Measurements from ENCODE around the gene TMEM192.
"Not testable (repeated sequence)": the region's sequence is repeated elsewhere in the genome, so short reads cannot be mapped to it uniquely, and the experiment has no call there.

TMEM192 gene

DNA sequence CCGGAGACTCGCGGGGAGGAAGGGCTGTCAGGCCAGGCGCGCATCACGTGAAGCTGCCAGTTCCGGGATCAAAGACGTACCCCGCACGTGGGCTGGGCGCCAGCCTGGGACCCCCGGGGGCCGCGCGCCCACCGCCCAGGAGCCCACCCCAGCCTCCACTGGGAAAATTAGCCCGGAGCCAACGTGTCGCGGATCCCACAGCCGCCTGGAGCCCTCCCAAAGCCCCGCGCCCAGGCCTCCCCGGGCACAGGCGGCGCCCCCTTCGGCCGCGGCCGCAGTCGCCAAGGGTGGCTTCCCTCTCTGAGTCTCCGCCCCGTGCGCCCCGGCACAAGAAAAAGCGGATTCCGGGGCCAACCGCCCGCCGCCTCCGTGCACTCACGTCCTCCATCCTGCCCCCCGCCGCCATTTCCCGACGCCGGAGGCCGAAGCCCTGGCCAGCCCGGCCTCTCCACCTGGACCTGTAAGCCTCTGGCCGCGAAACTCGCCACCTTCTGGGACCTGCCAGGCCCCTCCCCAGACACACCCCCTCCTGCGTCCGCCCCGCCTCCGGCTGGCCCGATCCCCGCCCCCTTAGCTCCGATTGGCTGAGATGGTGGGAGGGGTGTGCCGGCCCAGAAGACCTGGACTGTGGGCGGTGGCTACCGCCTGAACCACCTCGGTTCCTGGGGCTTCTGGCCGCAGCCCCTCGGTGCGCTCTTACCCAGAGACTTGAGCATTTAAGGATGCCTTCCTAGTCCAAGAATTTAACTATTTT lies at the start of gene TMEM192:
Gene TMEM192, minus strand, starts transcription at position 493 of the 754 bp plus-strand sequence. Its CDS starts 87 bp downstream, at position 406.
- peak; percentile 74 to 97 (median 95) for DNase-seq

DNA sequence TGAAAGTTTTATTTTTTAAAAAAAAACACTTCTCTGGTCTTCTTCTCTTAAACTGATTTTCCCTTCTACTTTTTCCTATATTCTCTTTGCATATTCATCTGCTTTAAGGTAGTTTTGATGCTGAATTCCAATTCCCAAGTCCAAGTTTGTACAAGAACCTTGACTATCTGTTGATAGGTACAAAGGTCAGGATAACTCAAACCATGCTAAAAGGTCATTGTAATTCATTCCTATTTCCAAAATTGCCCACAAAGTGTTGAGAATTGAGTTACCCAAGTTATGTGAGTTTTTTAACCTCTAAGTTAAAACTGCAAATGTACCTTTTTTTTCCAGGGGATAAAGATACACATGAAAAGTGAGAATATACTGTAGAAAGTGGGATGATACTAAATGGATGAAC lies 46.1 kb upstream of the TMEM192 start:
- no peak for DNase-seq

DNA sequence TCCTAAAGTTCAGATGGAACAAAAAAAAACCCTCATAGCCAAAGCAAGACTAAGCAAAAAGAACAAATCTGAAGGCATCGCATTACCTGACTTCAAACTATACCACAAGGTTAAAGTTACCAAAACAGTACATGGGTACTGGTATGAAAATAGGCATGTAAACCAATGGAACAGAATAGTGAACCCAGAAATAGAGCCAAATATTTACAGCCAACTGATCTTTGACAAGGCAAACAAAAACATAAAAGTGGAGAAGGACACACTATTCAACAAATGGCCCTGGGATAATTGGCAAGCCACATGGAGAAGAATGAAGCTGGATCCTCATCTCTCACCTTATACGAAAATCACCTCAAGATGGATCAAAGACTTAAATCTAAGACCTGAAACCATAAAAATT lies 44.2 kb upstream of the TMEM192 start:
- no peak for DNase-seq

DNA sequence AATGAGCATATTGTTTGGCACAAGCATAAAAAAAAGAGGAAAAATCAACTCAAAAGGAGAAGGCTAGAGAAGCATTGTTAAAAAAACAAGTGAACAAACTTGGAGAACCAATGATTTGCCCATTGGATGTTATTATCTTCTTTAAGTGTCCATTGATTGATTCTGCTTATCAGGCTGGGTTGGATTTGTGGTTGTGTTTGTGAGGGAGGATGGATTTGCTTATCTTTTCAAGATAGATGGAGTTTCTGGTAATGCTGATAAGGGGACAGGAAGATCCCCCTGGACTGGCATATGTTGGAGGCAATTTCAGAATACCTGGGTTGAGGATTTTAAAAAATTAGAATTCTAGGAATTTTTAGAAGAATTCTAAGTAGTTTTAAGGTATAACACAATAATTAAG lies 41.8 kb upstream of the TMEM192 start:
- DNase-seq, result no peak

DNA sequence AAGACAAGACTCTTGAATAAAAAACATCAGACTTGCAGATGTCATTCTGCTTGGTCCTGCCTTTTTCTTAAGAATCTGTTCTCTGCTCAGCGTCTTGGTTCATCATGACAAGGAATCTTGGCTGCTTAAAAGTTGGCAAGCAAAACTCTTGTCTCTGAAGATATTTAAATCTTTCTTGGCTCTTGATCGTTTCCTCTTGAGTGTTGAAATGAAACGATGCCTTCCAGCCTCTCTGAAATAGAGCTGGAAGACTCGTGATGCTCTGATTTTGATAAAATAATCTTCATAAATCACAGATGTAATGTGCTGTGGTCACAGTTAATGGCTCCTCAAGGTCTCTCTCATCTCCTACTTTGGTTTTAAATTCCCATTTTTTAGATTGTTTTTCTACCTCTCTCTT lies 39.9 kb upstream of the TMEM192 start:
- no peak for DNase-seq

DNA sequence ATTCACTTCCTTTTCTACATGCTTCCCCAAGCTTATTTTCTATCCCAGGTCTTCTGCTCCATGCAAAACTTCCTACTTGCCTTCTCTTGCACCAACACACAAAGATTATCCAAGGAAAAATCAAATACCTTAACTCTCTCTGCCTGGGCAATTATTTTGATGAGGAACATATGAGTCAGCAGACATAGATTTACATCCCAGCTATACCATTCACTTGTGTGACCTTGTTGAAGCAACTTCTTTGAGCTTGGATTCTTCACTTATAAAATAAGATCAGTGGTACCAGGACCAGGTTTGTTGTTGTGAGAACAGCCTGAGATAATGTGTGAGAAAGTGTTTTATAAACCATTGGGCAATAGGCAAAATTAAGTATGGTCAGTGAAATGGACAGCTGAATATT lies 39.1 kb upstream of the TMEM192 start:
- no peak for DNase-seq

DNA sequence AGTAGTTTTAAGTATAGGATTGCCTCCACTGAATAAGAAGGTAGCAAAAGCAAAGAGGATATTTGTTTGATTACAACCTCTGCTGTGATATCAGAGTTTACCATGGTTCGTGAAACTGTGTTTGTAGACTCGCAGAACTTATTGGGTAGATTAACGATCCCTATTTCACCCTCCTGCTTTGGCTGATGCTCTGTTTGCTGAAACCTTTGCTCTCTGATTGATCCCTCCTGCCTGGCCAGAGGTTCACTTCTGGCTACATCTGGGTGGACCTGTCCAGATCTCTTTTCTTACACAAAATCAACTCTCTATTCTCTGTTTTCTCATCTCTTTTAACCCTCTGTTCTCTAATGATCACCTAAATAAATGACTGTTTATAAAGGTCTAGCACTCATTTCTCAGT lies 37.9 kb upstream of the TMEM192 start:
- no peak for DNase-seq

DNA sequence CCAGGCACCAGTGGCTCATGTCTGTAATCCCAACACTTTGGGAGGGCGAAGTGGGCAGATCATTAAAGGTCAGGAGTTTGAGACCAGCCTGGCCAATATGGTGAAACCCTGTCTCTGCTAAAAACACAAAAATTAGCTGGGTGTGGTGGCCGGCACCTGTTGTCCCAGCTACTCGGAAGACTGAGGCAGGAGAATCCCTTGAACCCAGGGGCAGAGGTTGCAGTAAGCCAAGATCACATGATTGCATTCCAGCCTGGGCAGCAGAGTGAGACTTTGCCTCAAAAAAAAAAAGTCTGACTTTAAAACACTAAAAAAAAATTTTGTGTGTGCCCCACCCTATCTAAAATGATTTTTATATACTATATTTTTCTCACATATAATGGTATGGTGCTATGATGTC lies 26.2 kb upstream of the TMEM192 start:
- DNase-seq, result no peak

DNA sequence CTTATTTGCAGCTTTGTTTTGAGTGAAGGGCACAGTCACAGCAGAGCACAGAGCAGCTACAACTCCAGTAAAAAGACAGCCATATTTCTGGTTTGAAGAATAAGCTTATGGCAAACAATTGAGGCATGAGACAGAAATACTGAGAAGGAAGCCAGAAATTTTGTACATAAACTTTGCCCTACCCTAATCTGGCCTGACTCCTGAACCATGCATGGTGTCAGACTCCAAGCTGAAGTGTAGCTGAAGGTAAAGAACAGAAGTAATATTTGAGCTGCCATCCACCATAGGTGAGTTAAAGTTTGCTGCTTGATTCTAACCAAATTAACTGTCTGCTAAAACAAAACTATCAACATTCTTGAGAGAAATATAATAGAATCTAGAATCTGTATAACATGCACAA lies 24.5 kb upstream of the TMEM192 start:
- DNase-seq, result no peak

DNA sequence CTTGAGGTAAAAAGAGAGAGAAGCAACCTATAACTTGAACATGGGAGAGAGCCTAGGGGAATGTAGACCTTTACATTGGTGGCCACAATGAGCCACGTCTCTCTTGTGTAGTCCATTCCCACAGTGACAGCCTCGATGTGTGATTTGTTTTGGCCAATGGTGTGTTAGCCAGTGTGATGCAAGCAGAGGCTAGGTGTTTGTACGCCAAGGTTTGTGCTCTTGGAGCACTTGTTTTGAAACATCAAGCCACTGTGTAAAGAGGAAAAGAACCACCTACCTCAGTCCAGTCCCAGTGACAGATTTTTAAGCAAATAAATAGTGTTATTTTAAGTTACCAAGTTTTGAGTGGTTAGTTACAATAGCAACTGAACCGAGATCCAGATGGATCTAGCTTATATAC lies 23.9 kb upstream of the TMEM192 start:
- DNase-seq, result no peak

DNA sequence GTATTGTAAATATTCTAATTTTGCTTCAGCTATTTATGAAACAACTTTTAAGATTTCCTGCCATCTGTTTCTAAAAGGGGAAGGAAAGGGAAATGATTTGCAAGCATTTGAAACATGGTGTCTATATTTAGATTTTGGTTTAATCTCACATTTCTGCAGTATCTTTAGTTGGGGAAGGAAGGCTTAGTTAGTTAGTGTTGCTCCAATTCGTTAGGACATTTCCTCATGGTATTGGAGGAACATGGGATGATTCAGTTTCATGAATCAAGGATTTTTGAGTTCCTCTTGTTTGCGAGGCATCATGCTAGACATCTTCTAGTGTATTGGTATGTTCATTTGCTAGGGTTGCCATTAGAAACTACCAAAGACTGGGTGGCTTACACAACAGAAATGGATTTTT lies 20.5 kb upstream of the TMEM192 start:
- no peak for DNase-seq

DNA sequence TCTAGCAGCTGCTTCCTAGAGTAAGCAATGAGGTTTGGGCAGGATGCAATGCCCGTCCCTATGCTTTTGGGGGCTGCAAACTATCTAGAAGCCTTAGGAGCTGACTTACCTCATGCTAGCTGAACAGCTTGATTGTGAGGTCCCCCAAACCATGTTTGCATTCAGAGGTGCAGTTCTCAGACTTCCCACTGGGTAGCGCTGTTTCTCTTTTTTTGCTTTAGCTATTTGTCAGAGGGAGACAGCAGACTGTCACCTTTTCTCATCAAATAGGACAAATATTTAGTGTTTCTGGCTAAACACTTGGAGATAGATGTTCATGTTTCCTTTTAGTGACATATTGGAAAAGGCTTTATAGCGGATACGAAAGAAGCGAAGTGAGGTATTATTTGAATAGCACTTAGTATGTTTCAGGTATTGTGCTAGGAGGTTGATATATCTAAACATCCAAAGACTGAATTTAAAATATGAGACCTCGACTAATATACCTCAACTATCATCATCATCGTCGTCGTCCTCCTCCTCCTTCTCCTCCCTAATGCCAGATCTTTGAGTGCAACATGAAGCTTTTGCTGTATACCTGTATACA lies 18.7 kb upstream of the TMEM192 start:
- peak; percentile 60 to 85 (median 68) for DNase-seq

DNA sequence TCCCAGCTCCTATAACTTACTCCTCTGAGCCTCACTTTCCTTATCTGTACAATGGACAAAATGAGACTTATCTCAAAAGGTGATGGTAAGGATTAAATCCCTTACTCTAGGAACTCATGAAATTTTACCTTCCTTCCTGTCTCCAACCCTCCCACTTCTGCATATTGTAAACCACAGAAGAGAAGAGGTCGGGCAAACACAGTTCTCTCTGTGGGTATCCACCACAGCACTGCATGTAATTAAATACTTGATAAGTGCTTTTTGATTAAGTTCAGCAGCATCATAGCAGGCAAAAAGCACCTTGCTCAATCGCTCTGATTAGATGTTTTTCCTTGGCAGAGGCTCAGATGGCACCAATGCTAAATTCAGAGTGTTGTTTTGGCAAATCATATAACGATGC lies 17.3 kb upstream of the TMEM192 start:
- DNase-seq, result no peak

DNA sequence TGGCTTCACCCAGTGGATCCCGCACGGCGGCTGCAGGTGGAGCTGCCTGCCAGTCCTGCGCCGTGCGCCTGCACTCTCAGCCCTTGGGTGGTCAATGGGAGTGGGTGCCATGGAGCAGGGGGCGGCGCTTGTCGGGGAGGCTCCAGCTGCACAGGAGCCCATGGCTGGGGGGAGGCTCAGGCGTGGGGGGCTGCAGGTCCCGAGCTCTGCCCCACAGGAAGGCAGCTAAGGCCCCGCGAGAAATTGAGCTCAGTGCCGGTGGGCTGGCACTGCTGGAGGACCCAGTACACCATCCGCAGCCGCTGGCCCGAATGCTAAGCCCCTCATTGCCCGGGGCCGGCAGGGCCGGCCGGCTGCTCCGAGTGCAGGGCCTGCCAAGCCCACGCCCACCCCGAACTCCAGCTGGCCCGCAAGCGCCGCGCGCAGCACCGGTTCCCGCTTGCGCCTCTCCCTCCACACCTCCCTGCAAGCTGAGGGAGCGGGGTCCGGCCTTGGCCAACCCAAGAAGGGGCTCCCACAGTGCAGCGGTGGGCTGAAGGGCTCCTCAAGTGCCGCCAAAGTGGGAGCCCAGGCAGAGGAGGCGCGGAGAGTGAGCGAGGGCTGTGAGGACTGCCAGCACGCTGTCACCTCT lies 13.3 kb upstream of the TMEM192 start:
- not testable (repeated sequence) for DNase-seq

DNA sequence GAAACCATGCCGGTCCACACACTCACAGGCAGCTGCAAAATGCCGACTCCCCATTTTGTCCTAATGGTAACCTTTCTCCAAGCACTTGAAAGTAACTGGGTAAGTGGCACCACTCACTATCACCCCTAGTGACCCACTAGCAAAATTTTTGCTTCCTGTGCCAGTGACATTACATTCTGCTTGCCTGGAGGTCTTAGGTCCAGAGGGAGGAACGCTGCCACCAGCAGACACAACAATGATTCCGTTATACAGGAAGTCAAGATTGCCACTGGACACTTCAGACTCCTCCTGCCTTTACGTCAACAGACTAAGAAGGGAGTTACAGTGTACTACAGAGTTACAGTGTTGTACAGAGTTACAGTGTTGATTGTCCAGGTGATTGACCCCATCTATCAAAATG lies 11.8 kb upstream of the TMEM192 start:
- no peak for DNase-seq

DNA sequence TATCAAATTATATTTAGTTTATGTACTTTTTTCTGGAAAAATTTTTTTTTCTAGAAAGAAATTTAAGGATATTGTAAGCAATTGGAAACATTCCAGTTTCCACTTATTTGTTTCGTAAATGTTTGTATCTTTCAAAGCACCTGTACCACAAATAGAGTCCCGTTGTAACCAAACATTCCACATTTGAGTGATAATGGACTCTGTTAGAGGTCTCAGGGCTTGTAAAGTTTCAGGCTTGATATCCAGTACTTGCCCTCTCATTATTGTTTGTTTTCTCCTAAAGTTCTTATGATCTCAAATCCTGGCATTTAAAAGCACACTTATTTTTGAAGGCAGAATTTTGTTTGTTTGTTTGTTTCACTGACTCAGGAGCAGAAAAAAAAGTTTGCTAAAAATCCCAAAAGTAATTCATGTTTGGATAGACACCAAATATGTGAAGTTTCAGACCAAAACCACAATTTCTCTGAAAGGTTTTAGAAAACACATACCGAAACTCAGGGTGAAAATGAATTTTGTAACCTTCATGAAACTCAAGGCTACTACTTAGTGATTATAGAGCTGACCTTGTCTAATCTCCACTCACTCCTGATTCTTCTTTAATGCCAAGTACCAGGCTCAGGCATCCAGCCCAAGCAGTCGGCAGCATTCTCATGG lies 5.7 kb upstream of the TMEM192 start:
- no peak for DNase-seq

DNA sequence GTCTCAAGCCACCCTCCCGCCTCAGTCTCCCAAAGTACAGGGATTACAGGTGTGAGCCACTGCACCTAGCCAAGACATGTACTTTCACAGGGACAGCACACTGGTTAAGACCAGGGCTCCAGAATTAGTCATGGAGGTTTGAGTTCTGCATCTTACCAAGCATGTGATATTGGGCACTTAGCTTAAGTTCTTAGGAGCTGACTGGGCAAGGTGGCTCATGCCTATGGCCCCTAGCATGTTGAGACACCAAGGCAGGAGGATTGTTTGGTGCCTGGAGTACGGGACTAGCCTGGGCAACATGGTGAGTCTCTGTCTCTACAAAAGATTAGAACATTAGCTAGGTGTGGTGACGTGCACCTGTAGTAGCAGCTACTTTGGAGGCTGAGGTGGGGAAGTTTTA lies 2.6 kb upstream of the TMEM192 start:
- no peak for DNase-seq

DNA sequence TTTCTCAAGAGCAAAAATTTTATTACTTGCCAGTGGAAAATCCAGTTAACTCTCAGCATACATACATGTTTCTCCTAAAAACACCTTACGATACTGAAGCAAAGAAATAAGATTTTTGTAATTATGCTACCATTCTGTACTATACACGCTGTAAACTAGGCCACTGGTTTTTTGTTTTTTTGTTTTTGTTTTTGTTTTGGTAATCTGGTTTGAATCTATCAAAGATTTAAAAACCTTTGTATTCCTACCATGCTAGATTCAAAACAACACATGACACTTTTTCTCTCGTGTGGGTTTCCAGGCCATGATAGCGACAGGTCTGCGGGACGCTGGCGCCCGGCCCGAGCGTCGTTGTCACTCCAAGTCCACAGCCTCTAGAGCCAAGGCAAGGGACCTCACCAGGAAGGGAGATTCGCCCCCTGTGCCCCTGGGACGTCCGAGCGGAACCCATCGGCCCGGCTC lies 723 bp downstream of the TMEM192 start:
- DNase-seq, result no peak

DNA sequence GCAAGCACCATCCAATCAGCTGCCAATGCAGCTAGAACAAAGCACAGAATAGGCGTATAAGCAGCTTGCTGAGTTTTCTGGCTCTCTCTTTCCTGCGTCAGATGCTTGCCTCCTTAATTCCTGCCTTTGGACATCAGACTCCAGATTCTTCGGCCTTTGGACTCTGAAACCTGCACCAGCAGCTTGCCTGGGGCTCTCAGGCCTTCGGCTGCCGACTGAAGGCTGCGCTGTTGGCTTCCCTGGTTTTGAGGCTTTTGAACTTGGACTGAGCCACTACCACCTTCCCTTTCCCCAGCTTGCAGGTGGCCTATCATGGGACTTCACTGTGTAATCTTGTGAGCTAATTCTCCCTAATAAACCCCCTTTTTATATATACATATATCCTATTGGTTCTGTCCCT lies 6.1 kb downstream of the TMEM192 start:
- DNase-seq, result no peak

DNA sequence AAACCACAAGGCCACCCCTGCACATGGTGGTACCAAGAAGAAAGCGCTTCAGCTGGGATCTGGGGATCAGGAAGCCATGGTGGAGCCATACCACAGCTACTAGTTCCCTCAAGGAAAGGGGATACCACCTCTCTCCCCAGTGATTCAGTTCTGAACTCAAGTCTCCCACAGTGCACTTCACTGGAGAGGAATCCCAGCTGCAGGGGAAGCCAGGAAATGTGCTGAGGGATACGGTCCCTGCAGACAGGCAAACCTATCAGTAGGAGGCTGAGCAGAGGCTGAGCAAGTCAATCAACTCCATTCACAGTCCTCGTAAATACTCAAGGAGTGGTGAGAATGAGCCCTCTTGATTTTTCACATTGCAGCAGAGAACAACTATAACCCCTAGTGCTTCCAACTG lies 11.0 kb downstream of the TMEM192 start:
- no peak for DNase-seq

DNA sequence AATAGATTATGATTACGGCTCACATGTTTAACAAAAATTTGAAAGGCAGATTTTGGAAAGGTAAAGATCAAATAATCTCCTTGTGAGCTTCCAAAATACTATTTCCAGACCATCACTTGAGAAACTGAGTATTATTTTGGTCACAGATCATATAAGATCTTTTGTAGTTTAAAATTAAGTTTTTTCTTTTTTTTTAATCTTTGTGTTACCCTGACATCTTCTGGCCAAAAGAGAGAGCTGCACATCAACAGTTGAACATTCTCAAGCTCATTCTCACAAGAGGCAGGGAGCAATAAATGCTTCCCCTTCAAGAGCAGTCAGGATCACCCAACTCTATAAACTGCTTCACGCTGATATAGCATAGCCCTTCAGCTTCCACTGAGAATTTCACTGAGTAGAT lies 15.9 kb downstream of the TMEM192 start:
- peak in 2 of 3 experiments; percentile 16 to 47 for DNase-seq

DNA sequence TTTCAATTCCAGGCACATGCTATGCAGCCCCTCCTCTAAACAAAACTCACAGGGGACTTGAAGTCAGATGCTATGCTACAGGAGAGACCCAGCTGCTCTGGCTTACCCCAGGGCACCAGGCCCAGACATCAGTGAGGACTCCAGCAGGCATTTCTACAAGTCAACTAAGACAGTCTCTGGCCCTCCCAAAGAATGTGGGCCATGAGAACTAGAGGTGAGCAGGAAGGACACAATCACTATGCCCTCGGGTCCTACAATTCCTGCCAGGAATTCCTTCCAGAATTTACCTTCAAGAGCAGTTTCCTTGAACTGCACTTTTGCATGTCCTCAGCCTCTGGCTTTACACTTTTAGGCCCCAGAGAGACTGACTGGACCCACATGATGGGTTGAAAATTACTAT lies 17.4 kb downstream of the TMEM192 start:
- no peak for DNase-seq

DNA sequence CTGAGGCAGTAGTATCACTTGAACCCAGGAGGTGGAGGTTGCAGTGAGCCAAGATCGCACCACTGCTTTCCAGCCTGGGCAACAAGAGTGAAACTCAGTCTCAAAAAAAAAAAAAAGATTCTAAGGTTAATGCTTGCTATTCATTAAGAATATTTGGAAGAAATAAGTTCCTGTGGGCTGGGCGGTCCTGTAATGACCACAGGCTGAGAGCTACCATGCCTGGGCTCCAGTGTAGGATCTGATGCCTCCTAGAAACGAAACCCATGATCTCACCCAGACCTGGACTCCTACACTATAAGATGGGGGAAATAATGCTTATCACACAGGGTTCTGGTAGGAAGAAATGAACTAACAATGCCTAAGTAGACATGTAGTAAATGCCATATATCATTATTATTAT lies 17.8 kb downstream of the TMEM192 start:
- no peak for DNase-seq

DNA sequence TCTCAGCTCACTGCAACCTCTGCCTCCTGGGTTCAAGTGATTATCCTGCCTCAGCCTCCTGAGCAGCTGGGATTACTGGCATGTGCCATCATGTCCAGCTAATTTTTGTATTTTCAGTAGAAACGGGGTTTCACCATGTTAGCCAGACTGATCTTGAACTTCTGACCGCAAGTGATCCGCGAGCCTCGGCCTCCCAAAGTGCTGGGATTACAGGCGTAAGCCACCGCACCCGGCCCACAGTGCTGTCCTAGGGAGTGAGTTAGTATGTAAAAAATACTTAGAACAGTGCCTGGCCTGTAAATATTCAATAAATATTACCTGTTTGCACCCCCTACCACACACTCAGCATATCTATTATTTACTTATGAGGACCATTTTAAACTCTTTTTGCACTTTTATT lies 20.5 kb downstream of the TMEM192 start:
- not testable (repeated sequence) for DNase-seq
